ENCODE measurements around the gene ALK.

- TF ChIP-seq POLR2AphosphoS5 (IDR thresholded peaks at IDR 0.05; ENCODE audit: borderline replicate concordance, low read depth, low read length) (no peak), EZH2 (IDR thresholded peaks at IDR 0.05) (no peak)
Measured at GRCh38 chr2:29591600-29591999, 329.8 kb downstream of the ALK start.
